Naive thymus-derived CD8-positive, alpha-beta T cell (primary cell): ENCODE data around the gene ABCA1. TPM values are rescaled to one million over a fixed set of nuclear protein-coding genes. Genes with fewer than 3 reads are reported as not detected.
"Not testable (repeated sequence)": the region's sequence is repeated elsewhere in the genome, so short reads cannot be mapped to it uniquely, and the experiment has no call there.

Experiments used
- ATAC-seq, 2 donors: fragments of 150-1000 bp; cut with Tn5 transposase in 1 of 2; sonication (Bioruptor Pico), chemical (Tn5 transposase) in 1 of 2; 1 replicate in 1 of 2; 2 replicates in 1 of 2; pipeline ENCODE4 v1.10.0; 2021; ENCODE audit warnings: mild to moderate bottlenecking in 2 of 2, moderate library complexity in 2 of 2
- POLR2A ChIA-PET: fragments of 350-600 bp; sonication (Branson Sonifier 250); formaldehyde crosslinking; loops from one replicate; lab custom pipeline; 2021; ENCODE audit warnings: antibody characterized with exemption; lab: Charles Lee
- DNase-seq, 10 donors: peaks; one replicate each; pipeline versions ENCODE4 v3.0.0 to v3.0.0-alpha.2; 2020 to 2022
- H3K27ac Mint-ChIP-seq, 10 donors: one replicate each; pipeline ENCODE4 v1.8.0; 2020 to 2022; ENCODE audit warnings: mild to moderate bottlenecking in 10 of 10, mixed read lengths in 10 of 10, moderate library complexity in 4 of 10, inconsistent platforms in 1 of 10
- H3K27me3 Mint-ChIP-seq, 5 donors: one replicate each; pipeline ENCODE4 v1.8.0; 2021 to 2022; ENCODE audit warnings: mixed read lengths in 5 of 5
- H3K36me3 Mint-ChIP-seq, 3 donors: one replicate each; pipeline ENCODE4 v1.8.0; 2020 to 2022; ENCODE audit warnings: mixed read lengths in 3 of 3, mild to moderate bottlenecking in 2 of 3, inconsistent platforms in 1 of 3
- H3K4me1 Mint-ChIP-seq, 4 donors: one replicate each; pipeline ENCODE4 v1.8.0; 2021 to 2022; ENCODE audit warnings: mixed read lengths in 4 of 4
- H3K4me3 Mint-ChIP-seq, 10 donors: one replicate each; pipeline ENCODE4 v1.8.0; 2020 to 2022; ENCODE audit warnings: mild to moderate bottlenecking in 10 of 10, mixed read lengths in 10 of 10, moderate library complexity in 6 of 10, inconsistent platforms in 1 of 10
- H3K9me3 Mint-ChIP-seq, 9 donors: one replicate each; pipeline ENCODE4 v1.8.0; 2020 to 2022; ENCODE audit warnings: mixed read lengths in 9 of 9, mild to moderate bottlenecking in 3 of 9, inconsistent platforms in 1 of 9, moderate library complexity in 1 of 9
- polyA plus RNA-seq, 3 donors: library from polyadenylated mRNA; unstranded; fragments of 300-500 nt; fragmentation: Illumina TruSeq; gene quantifications; one replicate each; pipeline ENCODE4 v1.2.3, GENCODE V29; 2021
- total RNA-seq, 8 experiments: library from RNA in 2 of 8; stranded (reverse) in 2 of 8; gene quantifications; one replicate each; pipeline ENCODE4 v1.2.3 and lab custom pipeline; 2021 to 2026

Gene ABCA1
- total RNA-seq (under 1 TPM; 0.65 to 0.93 TPM), polyA plus RNA-seq (under 1 TPM in 2 of 3 donors, not detected in 1; 0.13 to 0.22 TPM), total RNA-seq (lab: John Stamatoyannopoulos, UW) (0.19 to 10.8 (median 0.52) reads per million in 6 experiments)

- peak within 1 kb of the TSS; percentile 89 to 96 (median 93) for H3K4me3 Mint-ChIP-seq
- peaks cover 0 to 5% (median 0%) of the 10 kb centered on the region in 5 donors for H3K27me3 Mint-ChIP-seq
- H3K27ac Mint-ChIP-seq = peak within 1 kb of the TSS in 8 of 10 donors; percentile 37 to 94 (median 74)
- peaks cover 13 to 42% (median 33%) of the 10 kb centered on the region in 4 donors for H3K4me1 Mint-ChIP-seq
- DNase-seq = peak; percentile 47 to 84 (median 71)
- no peaks in the 10 kb centered on the region for H3K9me3 Mint-ChIP-seq
- ATAC-seq = peak; percentile 75 to 84
- POLR2A ChIA-PET = no interaction called here
- no peaks in the 10 kb centered on the region for H3K36me3 Mint-ChIP-seq
Measured at GRCh38 chr9:104927912-104928740, at the start of gene ABCA1. TSS of gene ABCA1 (minus strand) at chr9:104928155. CDS start at chr9:104903679, 24,476 bp downstream.

GRCh38 chr9:104977580-104977979 lies 49.6 kb upstream of the ABCA1 start:
- DNase-seq (no peak), ATAC-seq (no peak)
- POLR2A ChIA-PET = no interaction called here
- H3K27ac Mint-ChIP-seq = no peak overlapping the region
- peaks cover 0 to 2% (median 0%) of the 10 kb centered on the region in 5 donors for H3K27me3 Mint-ChIP-seq
- no peaks in the 10 kb centered on the region for H3K36me3 Mint-ChIP-seq
- no peaks in the 10 kb centered on the region for H3K9me3 Mint-ChIP-seq
- no peak overlapping the region for H3K4me3 Mint-ChIP-seq
- H3K4me1 Mint-ChIP-seq = peaks cover 2 to 18% (median 11%) of the 10 kb centered on the region in 4 donors

- DNase-seq (no peak), ATAC-seq (no peak)
- H3K27me3 Mint-ChIP-seq = peaks cover 0 to 5% (median 2%) of the 10 kb centered on the region in 5 donors
- H3K36me3 Mint-ChIP-seq = no peaks in the 10 kb centered on the region
- peaks cover 2 to 19% (median 10%) of the 10 kb centered on the region in 4 donors for H3K4me1 Mint-ChIP-seq
- H3K27ac Mint-ChIP-seq = no peak overlapping the region
- no peaks in the 10 kb centered on the region for H3K9me3 Mint-ChIP-seq
- POLR2A ChIA-PET = no interaction called here
- H3K4me3 Mint-ChIP-seq = no peak overlapping the region
Measured at GRCh38 chr9:104977168-104977567, 49.2 kb upstream of the ABCA1 start.

- peaks cover 2 to 19% (median 10%) of the 10 kb centered on the region in 4 donors for H3K4me1 Mint-ChIP-seq
- not testable (repeated sequence) for DNase-seq, H3K27me3 Mint-ChIP-seq, H3K4me3 Mint-ChIP-seq, ATAC-seq, H3K9me3 Mint-ChIP-seq, H3K27ac Mint-ChIP-seq, H3K36me3 Mint-ChIP-seq
- POLR2A ChIA-PET = interaction anchor here (0.7 kb wide), 1 partner anchor 18 kb away, joined by 6 read pairs; no protein-coding TSS in a partner anchor
Measured at GRCh38 chr9:104975966-104976595, 48.1 kb upstream of the ABCA1 start.

GRCh38 chr9:104974053-104974962 lies 46.4 kb upstream of the ABCA1 start:
- peaks cover 2 to 19% (median 10%) of the 10 kb centered on the region in 4 donors for H3K4me1 Mint-ChIP-seq
- POLR2A ChIA-PET = no interaction called here
- H3K27me3 Mint-ChIP-seq = peaks cover 0 to 16% (median 5%) of the 10 kb centered on the region in 5 donors
- H3K4me3 Mint-ChIP-seq = no peak overlapping the region
- no peaks in the 10 kb centered on the region for H3K9me3 Mint-ChIP-seq
- no peak overlapping the region for H3K27ac Mint-ChIP-seq
- no peaks in the 10 kb centered on the region for H3K36me3 Mint-ChIP-seq
- DNase-seq (no peak), ATAC-seq (no peak)

GRCh38 chr9:104972242-104972866 lies 44.4 kb upstream of the ABCA1 start:
- ATAC-seq = no peak
- DNase-seq = no peak
- H3K27ac Mint-ChIP-seq = no peak overlapping the region
- H3K4me1 Mint-ChIP-seq = peaks cover 13 to 31% (median 24%) of the 10 kb centered on the region in 4 donors
- POLR2A ChIA-PET = no interaction called here
- no peaks in the 10 kb centered on the region for H3K9me3 Mint-ChIP-seq
- no peaks in the 10 kb centered on the region for H3K36me3 Mint-ChIP-seq
- no peak overlapping the region for H3K4me3 Mint-ChIP-seq
- peaks cover 0 to 21% (median 5%) of the 10 kb centered on the region in 5 donors for H3K27me3 Mint-ChIP-seq

- ATAC-seq = no peak
- POLR2A ChIA-PET = no interaction called here
- no peaks in the 10 kb centered on the region for H3K9me3 Mint-ChIP-seq
- peaks cover 13 to 31% (median 24%) of the 10 kb centered on the region in 4 donors for H3K4me1 Mint-ChIP-seq
- peaks cover 0 to 21% (median 5%) of the 10 kb centered on the region in 5 donors for H3K27me3 Mint-ChIP-seq
- no peaks in the 10 kb centered on the region for H3K36me3 Mint-ChIP-seq
- H3K27ac Mint-ChIP-seq = peak overlapping the region in 1 of 10 donors; percentile 0
- DNase-seq = no peak
- no peak overlapping the region for H3K4me3 Mint-ChIP-seq
Measured at GRCh38 chr9:104971511-104971910, 43.6 kb upstream of the ABCA1 start.

- H3K36me3 Mint-ChIP-seq = no peaks in the 10 kb centered on the region
- no peak overlapping the region for H3K27ac Mint-ChIP-seq
- POLR2A ChIA-PET = no interaction called here
- peaks cover 13 to 31% (median 24%) of the 10 kb centered on the region in 4 donors for H3K4me1 Mint-ChIP-seq
- no peak overlapping the region for H3K4me3 Mint-ChIP-seq
- H3K27me3 Mint-ChIP-seq = peaks cover 0 to 21% (median 5%) of the 10 kb centered on the region in 5 donors
- ATAC-seq (no peak), DNase-seq (no peak)
- H3K9me3 Mint-ChIP-seq = no peaks in the 10 kb centered on the region
Measured at GRCh38 chr9:104970271-104970987, 42.5 kb upstream of the ABCA1 start.

GRCh38 chr9:104969116-104969515 lies 41.2 kb upstream of the ABCA1 start:
- peaks cover 0 to 21% (median 5%) of the 10 kb centered on the region in 5 donors for H3K27me3 Mint-ChIP-seq
- POLR2A ChIA-PET = no interaction called here
- H3K4me3 Mint-ChIP-seq = peak overlapping the region; percentile 90 to 98 (median 94)

GRCh38 chr9:104968025-104968982 lies 40.3 kb upstream of the ABCA1 start:
- ATAC-seq (peak; percentile 97), DNase-seq (peak; percentile 77 to 95 (median 88))
- no peaks in the 10 kb centered on the region for H3K9me3 Mint-ChIP-seq
- H3K27ac Mint-ChIP-seq = peak overlapping the region in 9 of 10 donors; percentile 59 to 96 (median 89)
- H3K27me3 Mint-ChIP-seq = peaks cover 0 to 21% (median 5%) of the 10 kb centered on the region in 5 donors
- peak overlapping the region; percentile 90 to 98 (median 94) for H3K4me3 Mint-ChIP-seq
- no peaks in the 10 kb centered on the region for H3K36me3 Mint-ChIP-seq
- peaks cover 10 to 20% (median 16%) of the 10 kb centered on the region in 4 donors for H3K4me1 Mint-ChIP-seq
- POLR2A ChIA-PET = no interaction called here

More at GRCh38 chr9:104969116-104969515, 41.2 kb upstream of the ABCA1 start:
- Mint-ChIP-seq H3K36me3 (no peaks in the 10 kb centered on the region), H3K9me3 (no peaks in the 10 kb centered on the region), H3K27ac (peak overlapping the region in 3 of 10 donors; percentile 53 to 96 (median 95)), H3K4me1 (peaks cover 10 to 25% (median 19%) of the 10 kb centered on the region in 4 donors)
- DNase-seq (no peak), ATAC-seq (no peak)
